ENCODE data around the gene SLC16A1.

The SLC16A1 gene

GRCh38 chr1:112925015-112925414 is 31.0 kb downstream of the SLC16A1 start:
- H3K4me3 ChIP-seq (ENCODE audit: low read length): no peak overlapping the region
- no peak for DNase-seq (ENCODE audit: low read depth)
- TF ChIP-seq CTCF (conservative IDR thresholded peaks at IDR 0.05; ENCODE audit: low read depth, low read length): peak; percentile 5

DNA sequence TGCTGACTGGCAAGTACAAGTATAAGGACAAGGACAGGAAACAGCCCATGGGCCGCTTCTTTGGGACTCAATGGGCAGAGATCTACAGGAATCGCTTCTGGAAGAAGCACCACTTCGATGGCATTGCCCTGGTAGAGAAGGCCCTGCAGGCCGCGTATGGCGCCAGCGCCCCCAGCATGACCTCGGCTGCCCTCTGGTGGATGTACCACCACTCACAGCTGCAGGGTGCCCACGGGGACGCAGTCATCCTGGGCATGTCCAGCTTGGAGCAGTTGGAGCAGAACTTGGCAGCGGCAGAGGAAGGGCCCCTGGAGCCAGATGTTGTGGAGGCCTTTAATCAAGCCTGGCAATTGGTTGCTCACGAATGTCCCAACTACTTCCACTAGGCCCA is 32.0 kb downstream of the SLC16A1 start:
- no peak for DNase-seq (ENCODE audit: low read depth)
- H3K4me3 ChIP-seq (ENCODE audit: low read length): no peak overlapping the region
- no peak for TF ChIP-seq CTCF (conservative IDR thresholded peaks at IDR 0.05; ENCODE audit: low read depth, low read length)

DNA sequence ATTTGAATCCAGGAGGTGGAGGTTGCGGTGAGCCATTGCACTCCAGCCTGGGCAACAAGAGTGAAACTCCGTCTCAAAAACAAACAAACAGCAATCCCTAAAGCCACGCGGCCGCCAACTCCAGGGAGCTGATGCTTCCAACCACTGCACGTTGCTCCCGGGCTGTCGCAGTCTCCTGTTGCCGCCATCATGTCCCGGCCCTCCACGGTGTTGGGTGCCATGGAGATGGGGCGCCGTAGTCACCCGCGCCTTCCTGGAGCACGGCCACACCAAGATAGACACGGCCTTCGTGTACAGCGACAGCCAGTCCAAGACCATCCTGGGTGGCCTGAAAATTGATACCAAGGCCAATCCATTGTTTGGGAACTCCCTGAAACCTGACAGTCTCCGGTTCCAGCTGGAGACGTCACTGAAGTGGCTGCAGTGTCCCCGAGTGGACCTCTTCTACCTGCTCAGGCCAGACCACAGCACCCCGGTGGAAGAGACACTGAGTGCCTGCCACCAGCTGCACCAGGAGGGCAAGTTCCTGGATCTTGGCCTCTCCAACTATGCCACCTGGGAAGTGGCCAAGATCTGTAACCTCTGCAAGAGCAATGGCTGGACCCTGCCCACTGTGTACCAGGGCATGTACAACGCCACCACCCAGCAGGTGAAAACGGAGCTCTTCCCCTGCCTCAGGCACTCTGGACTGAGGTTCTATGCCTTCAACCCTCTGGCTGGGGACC is 32.6 kb downstream of the SLC16A1 start:
- no peak for DNase-seq (ENCODE audit: low read depth)
- TF ChIP-seq CTCF (conservative IDR thresholded peaks at IDR 0.05; ENCODE audit: low read depth, low read length): no peak
- H3K4me3 ChIP-seq (ENCODE audit: low read length): no peak overlapping the region

DNA sequence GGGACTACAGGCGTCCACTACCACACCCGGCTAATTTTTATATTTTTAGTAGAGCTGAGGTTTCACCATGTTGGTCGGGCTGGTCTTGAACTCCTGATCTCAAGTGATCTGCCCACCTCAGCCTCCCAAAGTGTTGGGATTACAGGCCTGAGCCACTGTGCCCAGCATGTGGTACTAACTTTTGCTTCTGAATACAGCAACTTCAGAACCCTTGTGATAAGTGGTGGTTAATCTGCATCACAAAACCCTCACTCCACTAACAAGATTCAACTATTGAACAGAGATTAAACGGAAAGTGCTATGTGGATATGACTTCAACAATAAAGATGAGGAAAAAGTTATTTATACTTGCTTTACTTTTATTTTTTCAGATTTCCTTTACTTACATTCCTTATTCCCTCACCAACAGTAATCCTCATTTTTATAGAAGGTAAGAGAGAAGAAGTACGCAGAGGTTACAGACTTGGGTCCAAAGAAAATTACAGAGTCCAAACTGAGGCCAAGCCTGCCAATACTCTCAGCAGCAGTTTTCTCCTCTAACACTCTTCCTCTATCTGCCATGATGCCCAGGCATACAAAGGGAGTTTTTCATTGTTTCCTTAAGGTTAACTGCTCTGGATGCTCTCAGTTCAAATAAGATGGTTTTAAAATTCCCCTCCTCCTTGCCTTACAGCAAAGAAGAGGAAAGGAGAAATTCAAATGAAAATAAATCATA is 44.3 kb downstream of the SLC16A1 start:
- H3K4me3 ChIP-seq (ENCODE audit: low read length): no peak overlapping the region
- no peak for DNase-seq (ENCODE audit: low read depth)
- no peak for TF ChIP-seq CTCF (conservative IDR thresholded peaks at IDR 0.05; ENCODE audit: low read depth, low read length)

GRCh38 chr1:112909847-112910246 is 46.1 kb downstream of the SLC16A1 start:
- TF ChIP-seq CTCF (conservative IDR thresholded peaks at IDR 0.05; ENCODE audit: low read depth, low read length): no peak
- DNase-seq (ENCODE audit: low read depth): no peak

DNA sequence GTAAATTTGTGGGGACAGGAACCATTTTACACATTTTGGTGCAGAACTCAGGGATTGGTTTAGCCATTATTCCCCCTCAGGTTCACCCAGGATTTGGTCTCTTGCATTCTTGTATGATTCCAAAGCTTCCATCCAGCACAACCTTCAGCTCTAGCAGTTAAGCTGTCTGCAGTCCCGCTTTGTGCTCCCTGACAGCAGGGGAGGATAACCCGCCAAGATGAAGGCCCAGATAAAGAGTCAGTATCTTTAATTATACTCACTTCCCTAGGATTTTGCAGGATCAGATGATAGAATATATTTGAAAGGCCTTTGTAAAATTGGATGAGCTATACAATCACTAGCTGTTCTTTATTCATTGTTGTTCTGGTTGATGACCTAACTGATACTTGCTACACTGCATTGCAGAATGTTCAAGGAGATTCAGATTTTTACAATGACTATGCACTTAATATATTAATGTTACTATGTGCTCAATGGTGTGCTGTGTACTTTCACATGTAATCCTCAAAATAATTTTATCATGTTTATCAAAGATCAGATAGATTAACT is 49.8 kb downstream of the SLC16A1 start:
- no peak overlapping the region for H3K4me3 ChIP-seq (ENCODE audit: low read length)
- DNase-seq (ENCODE audit: low read depth): no peak
- TF ChIP-seq CTCF (conservative IDR thresholded peaks at IDR 0.05; ENCODE audit: low read depth, low read length): no peak

More at GRCh38 chr1:112909847-112910246, 46.1 kb downstream of the SLC16A1 start:
- no peak overlapping the region for H3K4me3 ChIP-seq (ENCODE audit: low read length)

All from retinal pigment epithelial cell (primary cell).